Activated CD8-positive, alpha-beta memory T cell treated with anti-CD3 and anti-CD28 coated beads, Interleukin-2, amount 50 U/mL, for 24 hours (primary cell): ENCODE data around the gene EP400.
"Not testable (repeated sequence)": the region's sequence is repeated elsewhere in the genome, so short reads cannot be mapped to it uniquely, and the experiment has no call there.

Experiments
- DNase-seq: peaks from one replicate; pipeline ENCODE4 v3.0.0-alpha.2; 2020; ENCODE audit errors: extremely low read depth

Gene EP400

DNA sequence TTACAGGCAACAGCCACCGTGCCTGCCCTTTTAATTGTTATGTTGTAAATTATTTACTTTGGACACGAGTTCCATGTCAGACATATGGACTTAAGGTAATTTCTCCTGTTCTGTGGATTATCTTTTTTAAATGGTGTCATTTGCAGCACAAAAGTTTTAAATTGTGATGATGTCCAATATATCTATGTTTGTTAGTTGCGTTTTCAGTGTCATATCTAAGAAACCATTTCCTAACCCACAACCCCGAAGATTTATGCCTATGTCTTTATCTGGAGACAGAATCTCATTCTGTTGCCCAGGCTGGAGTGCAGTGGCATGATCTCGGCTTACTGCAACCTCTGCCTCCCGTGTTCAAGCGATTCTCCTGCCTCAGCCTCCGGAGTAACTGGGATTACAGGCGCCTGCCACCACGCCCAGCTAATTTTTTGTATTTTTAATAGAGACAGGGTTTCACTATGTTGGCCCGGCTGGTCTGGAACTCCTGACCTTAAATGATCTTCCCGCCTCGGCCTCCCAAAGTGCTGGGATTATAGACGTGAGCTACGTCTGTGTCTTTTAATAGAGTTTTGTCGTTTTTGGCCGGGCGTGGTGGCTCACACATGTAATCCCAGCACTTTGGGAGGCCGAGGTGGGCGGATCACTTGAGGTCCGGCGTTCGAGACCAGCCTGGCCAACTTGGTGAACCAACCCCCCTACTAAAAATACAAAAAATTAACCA, 870 bp upstream of the EP400 start:
- DNase-seq, result not testable (repeated sequence)

DNA sequence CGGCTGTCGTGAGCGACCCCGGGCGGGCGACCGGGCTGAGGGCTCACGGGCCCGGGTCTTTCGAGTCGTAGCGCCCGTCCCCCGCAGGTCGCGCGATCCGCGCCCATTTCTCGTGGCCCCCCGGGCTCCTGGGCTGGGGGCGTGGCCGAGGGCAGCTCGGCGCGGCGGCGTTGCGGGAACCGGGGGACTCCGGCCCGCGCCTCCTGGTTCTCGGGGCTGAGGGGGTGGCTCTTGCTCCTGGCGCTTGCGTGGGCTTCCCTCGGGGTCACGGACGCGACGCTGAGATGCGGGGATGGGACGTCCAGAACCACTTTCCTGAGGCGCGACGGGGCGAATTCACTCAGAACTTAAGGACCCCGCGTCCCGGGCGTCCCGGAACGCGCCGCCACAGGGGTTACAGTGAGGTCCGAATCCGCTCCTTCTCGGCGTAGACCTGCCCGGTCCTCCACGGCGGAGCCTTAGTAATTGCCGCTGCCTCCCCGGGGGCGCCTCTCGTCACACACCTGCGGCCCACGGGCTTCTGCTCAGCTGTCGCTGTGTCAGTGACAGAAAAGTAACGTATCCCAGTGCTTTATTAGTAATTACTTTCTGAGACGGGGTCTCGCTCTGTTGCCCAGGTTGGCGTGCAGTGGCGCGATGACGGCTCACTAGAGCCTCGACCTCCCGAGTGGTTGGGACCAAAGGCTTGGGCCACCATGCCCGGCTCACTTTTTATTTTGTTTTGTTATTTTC, 606 bp downstream of the EP400 start:
- DNase-seq, result no peak

DNA sequence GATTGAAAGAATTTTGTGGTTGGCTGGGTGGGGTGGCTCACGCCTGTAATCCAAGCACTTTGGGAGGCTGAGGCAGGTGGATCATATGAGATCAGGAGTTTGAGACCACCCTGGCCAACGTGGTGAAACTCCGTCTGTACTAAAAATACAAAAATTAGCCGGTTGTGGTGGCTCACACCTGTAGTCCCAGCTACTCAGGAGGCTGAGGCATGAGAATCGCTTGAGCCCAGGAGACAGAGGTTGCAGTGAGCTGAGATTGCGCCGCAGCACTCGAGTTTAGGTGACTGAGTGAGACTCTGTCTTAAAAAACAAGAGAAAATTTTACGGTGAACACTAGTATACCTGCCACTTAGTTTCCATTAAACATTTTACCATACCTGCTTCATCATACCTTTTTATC, 4.1 kb downstream of the EP400 start:
- DNase-seq, result not testable (repeated sequence)

DNA sequence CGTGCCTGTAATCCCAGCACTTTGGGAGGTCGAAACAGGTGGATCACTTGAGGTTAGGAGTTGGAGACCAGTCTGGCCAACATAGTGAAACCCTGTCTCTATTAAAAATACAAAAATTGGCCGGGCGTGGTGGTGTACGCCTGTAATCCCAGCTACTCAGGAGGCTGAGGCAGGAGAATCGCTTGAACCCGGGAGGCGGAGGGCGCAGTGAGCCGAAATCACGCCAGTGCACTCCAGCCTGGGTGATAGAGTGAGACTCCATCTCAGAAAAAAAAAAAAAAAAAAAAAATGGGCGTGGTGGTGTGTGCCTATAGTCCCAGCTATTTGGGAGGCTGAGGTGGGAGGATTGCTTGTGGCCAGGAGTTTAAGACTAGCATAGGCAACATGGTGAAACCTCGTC, 4.7 kb downstream of the EP400 start:
- DNase-seq, result not testable (repeated sequence)

DNA sequence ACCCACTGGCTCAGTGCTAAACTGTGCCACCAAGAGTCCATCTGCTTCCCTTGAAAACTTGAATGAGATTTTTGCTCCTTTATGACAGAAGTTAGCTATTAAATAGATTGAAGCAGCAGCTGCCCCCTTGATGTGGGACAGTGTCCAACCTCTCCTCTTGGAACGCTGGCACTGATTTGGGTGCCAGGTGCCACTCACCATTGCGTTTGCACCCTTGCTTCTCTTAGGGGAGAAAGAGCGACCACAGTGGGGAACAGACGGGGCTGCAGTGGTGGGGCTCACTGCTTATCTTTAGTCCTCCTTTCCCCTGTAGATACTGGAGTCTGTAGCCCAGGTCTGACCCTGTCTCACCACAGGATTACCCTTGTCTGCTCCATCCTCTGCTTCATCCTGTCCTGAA, 9.4 kb downstream of the EP400 start:
- DNase-seq, result no peak

DNA sequence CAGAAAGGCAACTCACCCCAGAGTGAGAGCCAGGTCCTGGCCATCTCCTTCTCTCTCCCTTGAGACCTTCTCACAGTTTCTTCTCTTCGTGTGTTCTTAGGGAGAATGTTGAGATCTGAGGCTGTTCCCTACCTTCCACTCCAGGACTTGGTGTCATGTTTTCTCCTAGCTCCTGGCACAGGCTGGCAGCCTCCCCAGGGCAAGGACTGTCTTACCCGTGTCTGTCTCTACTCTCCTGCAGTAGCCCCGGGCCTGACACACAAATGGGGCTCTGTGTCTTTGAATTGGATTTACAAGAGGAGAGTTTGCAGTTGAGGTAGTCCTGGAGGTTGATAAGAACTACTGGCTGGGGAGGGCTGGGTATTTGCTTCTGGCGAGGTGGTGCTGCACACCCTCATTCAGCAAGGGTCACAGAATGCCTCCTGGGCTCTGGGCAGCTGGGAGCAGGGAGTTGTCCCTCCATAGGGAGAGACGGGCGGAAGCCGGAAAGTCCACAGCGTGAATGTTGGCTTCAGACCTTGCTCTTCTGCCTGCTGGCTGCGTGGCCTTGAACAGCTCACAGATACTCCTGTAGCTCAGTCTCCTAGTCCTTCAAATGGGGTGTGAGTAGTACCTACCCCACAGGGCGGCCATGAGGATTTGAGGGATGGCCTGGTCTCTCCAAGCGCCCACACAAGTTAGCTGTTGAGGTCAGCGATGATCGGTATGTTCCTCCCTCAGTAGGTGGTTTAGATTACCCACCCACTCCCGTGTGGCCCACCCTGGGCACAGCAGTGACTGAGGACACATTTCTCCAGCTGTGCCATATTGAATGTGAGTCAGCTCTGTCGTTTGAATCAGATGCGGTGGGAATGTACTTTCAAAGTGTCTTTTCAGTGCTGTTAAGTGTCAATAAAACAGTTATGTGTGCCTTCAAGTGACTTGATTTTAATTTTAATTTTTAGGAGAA, 10.2 kb downstream of the EP400 start:
- DNase-seq, result no peak

DNA sequence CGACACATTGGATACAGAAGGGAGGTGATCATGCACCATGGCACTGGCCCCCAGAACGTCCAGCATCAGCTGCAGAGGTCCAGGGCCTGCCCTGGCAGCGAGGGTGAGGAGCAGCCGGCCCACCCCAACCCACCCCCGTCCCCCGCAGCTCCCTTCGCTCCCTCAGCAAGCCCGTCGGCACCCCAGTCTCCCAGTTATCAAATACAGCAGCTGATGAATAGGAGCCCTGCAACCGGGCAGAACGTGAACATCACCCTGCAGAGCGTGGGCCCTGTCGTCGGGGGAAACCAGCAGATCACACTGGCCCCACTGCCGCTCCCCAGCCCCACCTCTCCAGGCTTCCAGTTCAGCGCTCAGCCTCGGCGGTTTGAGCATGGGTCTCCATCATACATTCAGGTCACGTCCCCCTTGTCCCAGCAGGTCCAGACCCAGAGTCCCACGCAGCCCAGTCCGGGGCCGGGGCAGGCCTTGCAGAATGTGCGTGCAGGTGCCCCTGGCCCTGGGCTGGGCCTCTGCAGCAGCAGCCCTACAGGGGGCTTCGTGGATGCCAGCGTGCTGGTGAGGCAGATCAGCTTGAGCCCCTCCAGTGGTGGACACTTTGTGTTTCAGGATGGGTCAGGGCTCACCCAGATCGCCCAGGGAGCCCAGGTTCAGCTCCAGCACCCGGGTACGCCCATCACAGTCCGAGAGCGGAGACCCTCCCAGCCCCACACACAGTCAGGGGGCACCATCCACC, 11.0 kb downstream of the EP400 start:
- not testable (repeated sequence) for DNase-seq

DNA sequence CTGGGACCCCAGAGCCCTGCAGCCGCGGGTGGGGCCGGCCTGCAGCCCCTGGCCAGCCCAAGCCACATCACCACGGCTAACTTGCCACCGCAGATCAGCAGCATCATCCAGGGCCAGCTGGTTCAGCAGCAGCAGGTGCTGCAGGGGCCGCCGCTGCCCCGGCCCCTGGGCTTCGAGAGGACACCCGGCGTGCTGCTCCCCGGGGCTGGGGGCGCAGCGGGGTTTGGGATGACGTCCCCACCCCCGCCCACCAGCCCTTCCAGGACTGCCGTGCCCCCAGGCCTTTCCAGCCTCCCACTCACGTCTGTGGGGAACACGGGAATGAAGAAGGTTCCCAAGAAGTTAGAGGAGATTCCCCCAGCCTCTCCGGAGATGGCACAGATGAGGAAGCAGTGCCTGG, 11.6 kb downstream of the EP400 start:
- not testable (repeated sequence) for DNase-seq

DNA sequence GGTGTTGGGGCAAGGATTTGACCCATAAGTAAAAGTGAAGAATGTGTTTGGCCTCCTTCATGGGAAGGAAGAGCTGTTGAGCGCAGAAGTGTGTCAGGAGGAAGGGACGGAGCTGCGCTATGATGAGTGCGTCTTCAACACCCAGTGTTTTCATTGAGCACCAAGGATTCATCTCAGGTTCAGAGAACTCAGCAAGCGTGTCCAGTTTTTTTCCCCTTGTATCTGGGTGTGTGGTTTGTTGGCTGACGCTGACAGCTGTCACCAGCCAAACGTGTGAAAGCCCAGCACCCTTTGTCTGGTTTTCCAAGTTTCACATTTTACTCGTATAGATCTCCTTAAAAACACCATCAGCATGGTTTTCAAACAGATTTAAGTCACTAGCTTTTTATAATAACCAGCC, 12.3 kb downstream of the EP400 start:
- no peak for DNase-seq

DNA sequence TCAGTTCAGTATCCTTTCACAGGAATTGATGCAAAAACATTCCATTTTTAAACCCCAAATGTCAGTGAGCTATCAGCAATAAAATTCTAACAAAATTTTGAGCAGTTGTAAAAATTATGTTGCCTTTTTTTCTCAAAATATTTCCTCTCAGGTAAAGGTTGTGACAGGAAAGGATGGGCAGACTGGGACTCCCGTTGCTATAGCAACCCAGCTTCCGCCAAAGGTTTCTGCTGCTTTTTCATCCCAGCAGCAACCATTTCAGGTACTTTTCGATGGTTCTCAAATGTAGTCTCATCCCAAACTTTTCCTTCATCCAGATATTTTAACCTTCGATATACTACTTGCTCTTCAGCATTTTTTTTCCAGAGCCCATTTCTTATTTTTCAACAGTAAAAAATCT, 13.6 kb downstream of the EP400 start:
- DNase-seq, result no peak

DNA sequence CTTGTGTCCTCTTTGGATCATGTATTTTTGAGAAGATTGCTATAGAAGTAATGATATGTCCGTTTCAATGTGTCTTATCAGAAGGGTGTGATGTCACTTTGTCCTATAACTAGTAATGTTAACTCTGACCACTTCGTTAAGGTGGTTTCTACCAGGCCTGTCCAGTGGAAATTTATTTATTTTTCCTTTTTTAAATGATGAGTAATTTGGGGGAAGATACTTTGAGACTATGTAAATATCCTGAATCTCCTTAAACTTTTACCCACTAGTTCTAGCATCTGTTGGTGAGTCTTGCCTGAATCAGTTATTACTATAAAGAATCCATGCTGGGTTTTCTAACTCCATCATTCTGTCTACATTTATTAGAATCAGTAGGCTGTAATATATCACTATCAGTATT, 15.3 kb downstream of the EP400 start:
- no peak for DNase-seq

DNA sequence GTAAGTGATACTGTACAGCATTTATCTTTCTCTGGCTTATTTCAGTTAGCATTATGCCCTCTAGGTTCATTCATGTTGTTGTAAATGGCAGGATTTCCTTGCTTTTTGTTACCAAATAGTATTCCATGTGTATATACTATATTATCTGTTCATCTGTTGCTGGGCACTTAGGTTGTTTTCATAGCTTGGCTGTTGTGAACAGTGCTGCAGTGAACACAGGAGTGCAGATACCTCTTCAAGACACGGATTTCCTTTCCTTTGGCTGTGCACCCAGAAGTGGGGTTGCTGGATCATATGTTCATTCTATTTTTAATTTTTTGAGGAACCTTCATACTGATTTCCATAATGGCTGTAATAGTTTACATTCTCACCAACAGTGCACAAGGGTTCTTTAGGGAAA, 21.5 kb downstream of the EP400 start:
- no peak for DNase-seq

DNA sequence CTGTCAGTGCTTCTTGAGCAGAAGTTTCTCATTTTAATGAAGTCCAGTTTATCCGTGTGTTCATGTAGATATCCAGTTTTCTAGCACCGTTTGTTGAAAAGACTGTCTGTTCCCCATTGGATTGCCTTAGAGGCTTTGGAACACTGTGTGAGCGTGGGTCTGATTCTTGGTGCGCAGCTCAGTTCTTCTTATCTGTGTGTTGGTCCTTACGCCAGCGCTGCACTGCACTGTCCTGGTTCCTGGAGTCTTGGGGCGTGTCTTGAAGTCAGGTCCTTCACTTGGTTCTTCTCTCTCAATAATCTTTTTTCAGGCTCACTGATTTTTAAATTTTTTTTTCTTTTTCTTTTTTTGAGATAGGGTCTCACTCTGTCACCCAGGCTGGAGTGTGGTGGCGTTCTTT, 25.5 kb downstream of the EP400 start:
- no peak for DNase-seq

DNA sequence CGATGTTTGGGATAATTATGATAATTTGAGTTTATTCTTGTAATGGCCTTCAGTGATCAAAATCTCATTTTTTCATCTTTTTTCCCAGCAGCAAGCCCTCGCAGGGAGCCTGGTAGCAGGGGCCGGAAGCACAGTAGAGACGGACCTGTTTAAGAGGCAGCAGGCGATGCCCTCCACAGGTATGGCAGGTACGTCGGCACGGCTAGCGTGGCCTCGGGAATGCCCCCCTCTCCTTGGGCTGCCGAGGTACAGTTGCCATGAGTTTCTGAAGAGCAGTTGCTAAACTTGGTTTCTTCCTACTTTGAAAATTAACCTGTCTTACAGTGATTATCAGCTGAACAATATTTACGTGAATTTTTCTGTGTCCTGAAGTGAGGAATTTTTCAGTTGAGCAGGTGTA, 29.9 kb downstream of the EP400 start:
- no peak for DNase-seq

DNA sequence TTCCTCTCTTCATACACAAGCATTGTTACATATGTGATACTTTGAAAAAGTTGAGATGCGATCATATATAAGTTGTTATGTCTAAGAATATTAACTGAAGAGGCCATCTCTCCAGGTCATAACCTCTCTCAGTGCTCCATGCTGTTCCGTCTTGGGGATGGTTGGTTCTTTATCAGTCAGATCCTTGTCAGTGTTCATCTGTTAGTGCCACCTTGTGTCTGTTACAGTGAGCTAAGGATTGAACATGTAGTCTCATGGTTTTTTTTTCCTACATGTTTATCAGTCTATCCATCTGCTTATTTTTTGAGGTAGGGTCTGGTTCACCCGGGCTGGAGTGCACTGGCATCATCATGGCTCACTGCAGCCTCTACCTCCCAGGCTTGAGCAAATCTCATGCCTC, 30.5 kb downstream of the EP400 start:
- no peak for DNase-seq

DNA sequence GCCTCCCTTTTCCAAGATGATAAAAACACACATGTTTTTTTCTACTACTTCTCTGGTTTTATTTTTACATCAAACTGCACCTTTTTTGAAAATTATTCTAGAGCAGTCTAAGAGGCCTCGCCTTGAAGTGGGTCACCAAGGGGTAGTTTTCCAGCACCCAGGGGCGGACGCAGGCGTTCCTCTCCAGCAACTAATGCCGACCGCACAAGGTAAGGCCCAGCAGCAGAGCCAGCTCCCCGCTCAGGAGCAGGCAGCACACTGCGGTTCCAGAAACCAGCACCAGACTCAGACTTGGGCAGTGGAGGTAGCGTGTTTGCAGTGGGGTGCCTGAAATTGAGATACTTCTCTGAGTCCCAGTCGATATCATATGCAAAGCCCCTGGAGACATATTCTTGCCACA, 31.6 kb downstream of the EP400 start:
- no peak for DNase-seq

DNA sequence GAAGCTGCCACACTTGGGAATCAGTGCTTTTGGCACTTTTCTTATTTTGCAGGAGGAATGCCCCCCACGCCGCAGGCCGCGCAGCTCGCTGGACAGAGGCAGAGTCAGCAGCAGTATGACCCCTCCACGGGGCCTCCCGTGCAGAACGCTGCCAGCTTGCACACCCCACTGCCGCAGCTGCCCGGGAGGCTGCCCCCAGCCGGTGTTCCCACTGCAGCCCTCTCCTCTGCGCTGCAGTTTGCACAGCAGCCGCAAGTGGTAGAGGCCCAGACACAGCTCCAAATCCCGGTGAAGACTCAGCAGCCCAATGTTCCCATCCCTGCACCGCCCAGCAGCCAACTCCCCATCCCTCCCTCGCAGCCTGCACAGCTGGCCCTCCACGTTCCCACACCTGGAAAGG, 32.3 kb downstream of the EP400 start:
- no peak for DNase-seq

DNA sequence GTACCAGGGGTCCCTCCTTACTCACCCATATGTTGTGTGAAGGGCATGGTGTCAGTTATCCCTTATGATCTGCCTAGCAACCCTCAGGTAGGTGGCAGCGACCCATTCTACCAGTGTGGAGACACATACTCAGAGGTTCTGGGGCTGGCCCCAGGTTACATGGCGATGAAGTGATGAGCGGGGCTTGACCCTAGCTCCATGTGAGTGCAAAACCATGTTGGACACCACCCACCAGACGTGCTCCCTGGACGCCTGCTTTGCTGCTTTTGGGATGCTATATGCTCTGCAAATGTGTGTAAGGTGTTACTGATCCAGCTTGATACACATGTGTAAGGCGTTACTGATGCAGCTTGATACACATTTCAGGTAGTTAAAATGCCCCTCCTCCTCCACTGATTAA, 33.3 kb downstream of the EP400 start:
- DNase-seq, result no peak

DNA sequence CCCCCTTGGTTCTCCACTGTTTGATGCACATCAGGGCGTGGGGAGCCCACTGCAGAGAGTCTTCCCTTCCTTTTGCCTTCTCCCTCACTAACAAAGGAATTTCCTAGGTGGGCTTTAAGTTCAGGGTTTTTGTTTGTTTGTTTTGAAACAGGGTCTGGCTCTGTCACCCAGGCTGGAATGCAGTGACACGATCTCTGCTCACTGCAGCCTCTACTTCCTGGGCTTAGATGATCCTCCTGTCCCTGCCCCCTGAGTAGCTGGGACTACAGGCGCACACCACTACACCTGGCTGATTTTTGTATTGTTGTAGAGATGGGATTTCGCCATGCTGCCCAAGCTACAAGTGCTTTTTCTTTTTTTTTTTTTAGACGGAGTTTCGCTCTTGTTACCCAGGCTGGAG, 33.8 kb downstream of the EP400 start:
- DNase-seq, result no peak

DNA sequence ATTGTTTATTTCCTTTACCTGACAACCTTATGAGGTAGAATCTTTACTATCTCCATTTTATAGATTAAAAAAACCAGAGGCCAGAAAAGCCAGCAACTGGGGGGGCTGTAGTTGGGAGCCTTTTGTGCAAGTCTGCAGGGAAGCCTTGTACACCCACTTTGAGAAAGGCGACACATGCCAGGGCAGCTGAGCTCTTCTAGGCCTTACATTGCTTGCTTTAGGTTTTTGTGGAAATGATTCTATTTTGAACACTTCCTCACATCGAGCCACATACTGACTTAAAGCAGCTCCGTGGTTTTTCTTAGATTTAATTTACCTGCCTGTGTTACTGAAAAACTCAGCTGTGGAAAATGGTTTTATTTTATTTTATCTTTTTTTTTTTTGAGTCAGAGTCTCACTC, 34.6 kb downstream of the EP400 start:
- no peak for DNase-seq

DNA sequence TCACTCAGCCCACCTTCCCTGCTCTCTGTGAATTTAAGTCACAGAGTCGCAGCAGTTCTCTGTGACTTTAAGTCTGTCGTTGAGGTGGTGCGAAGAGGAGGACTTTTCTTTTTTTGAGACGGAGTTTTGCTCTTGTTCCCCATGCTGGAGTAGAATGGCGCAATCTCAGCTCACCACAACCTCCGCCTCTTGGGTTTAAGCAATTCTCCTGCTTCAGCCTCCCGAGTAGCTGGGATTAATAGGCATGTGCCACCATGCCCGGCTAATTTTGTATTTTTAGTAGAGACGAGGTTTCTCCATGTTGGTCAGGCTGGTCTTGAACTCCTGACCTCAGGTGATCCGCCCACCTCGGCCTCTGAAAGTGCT, 35.8 kb downstream of the EP400 start:
- not testable (repeated sequence) for DNase-seq

DNA sequence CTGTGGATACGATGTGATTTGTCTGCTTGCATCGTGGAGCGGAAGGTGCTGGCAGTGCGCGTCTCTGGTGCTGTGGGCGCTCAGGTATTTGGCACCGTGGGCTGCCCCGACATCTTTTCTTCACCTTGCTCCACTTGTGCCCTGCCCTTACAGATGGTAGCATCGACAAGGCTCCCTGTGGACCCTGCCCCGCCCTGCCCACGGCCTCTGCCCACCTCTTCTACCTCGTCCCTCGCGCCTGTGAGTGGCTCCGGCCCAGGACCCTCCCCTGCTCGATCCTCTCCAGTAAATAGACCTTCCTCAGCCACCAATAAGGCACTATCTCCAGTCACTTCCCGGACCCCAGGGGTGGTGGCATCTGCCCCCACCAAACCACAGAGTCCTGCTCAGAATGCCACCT, 36.6 kb downstream of the EP400 start:
- no peak for DNase-seq
